ENCODE measurements around the gene ITPRIP.

GRCh38 chr10:104380336-104380735 lies 42.1 kb upstream of the ITPRIP start:
- TF ChIP-seq CTCF (IDR thresholded peaks at IDR 0.05) (no peak), POLR2A (IDR thresholded peaks at IDR 0.05) (no peak)

All from body of pancreas (tissue), 4 donors.